Stimulated activated CD8-positive, alpha-beta memory T cell treated with anti-CD3 and anti-CD28 coated beads, Interleukin-15, amount 100 ng/mL, for 48 hours (primary cell): Measurements from ENCODE around the gene DIO1.

Experiments
- DNase-seq, 2 donors: peaks; one replicate each; pipeline ENCODE4 v3.0.0-alpha.2; 2020; ENCODE audit warnings: low read depth in 2 of 2

Gene DIO1

DNA sequence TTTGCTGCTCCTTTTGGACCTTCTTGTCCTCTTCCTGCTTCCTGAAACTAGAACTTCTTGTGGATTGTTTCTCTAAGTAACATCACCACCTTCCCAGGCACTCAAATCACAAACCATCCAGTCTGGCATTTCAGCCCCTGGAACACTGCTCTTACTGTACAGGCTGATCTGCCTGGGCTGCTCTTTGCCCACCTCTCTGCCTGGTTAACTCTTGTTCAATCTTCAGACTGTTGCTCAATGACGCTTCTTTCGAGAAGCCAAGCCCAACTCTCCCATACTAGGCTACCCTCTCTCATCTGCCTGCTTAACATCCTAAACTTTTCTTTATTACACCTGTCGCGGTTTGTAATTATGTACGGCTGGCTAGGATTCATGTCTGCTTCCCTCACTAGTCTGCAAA, 657 bp downstream of the DIO1 start:
- no peak for DNase-seq

- no peak for DNase-seq
Observed at GRCh38 chr1:53895421-53895820, 1.4 kb downstream of the DIO1 start.

- DNase-seq = no peak
Observed at GRCh38 chr1:53896635-53897229, 2.7 kb downstream of the DIO1 start.

- no peak for DNase-seq
Observed at GRCh38 chr1:53899206-53899628, 5.2 kb downstream of the DIO1 start.

GRCh38 chr1:53899708-53900107, 5.7 kb downstream of the DIO1 start:
- DNase-seq = no peak

- DNase-seq = no peak
Observed at GRCh38 chr1:53902235-53903138, 8.5 kb downstream of the DIO1 start.

- DNase-seq = no peak
Observed at GRCh38 chr1:53905509-53905908, 11.5 kb downstream of the DIO1 start.

DNA sequence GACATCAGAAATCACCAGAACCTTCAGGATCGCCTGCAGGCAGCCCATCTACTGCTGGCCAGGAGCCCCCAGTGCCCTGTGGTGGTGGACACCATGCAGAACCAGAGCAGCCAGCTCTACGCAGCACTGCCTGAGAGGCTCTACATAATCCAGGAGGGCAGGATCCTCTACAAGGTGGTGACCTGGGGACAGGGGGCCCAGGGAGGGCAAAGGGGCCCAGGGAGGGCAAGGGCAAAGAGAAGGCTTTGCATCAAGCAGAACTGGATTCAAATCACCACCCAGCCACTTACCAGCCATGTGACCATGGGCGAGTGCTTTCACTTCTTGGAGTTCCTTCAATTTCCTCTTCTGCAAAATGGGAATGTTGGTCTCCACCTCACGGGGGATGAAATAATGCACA, 12.1 kb downstream of the DIO1 start:
- no peak for DNase-seq

- no peak for DNase-seq
Observed at GRCh38 chr1:53909946-53910345, 16.0 kb downstream of the DIO1 start.

DNA sequence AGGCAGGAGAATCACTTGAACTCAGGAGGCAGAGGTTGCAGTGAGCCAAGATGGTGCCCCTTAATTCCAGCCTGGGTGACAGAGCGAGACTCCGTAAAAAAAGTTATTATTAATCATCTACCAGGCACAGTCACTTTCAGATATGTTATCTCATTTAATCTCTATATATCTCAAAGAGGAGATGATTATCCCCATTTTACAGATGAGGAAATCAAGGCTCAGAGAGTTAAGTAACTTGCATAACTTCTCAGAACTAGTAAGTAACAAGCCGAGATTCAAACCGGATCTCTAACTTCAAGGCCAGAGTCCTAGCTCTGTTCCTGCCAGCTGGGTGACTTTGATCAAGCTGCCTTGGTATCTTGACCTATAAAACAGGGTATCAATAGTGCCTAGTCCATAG, 17.5 kb downstream of the DIO1 start:
- DNase-seq = no peak

DNA sequence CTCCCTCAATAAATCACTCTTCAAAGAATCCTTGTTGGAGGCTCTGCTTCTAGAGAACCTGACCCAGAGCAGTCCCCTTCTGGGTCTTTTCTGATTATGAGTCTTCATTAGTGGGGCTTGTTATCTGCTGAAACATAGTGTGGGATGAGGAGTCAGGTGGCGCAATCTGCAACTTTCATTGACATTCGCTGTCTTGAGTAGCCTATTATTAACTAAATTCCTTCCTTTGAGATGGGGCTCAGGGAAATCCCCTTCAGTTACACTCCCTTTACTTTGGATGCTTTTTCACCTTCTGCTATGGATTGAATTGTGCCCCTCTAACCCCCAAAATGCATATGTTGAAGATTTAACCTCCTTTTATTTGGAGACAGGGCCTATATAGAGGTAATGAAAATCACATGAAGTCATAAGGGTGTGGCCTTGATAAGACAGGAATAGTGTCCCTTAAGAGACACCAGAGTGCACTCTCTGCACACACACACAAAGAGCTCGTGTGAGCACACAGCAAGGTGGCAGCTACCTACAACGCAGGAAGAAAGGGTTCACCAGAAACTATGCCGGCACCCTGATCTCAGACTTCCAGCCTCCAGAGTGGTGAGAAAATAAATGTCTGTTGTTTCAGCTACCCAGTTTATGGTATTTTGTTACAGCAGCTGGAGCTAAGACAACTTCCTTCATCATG, 19.5 kb downstream of the DIO1 start:
- no peak for DNase-seq

DNA sequence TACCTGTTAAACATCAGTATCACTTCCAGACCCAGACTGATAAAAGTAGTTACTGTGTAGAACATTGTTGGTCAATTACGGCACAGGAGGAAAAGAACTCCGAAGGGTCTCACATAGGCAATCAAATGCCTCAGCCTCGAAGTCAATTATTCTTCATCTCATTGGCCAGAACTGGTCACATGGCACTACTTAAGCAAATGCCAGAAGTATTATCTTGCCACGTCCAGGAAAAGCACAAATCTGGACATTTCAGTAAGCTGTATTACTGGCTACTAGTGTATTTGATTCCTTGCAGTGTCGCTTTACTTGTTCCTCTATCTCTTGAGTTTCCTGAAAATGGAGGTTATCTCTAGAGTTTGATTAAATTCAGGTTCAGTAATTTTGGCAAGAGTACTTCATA, 24.4 kb downstream of the DIO1 start:
- no peak for DNase-seq

DNA sequence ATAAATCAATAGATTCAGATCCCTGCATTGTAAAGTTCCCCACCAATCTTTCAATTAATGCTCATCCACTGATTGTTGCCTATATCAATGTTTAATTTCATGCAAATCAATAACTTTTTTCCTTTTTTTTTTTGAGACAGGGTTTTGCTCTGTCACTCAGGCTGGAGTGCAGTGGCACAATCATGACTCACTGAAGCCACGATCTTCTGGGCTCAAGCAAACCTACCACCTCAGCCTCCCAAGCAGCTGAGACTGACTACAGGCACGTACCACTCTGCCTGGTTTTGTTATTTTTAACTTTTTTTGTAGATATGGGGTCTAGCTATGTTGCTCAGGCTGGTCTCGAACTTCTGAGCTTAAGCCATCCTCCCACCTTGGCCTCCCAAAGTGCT, 25.7 kb downstream of the DIO1 start:
- peak; percentile 1 to 17 for DNase-seq

- no peak for DNase-seq
Observed at GRCh38 chr1:53927376-53927881, 33.4 kb downstream of the DIO1 start.

DNA sequence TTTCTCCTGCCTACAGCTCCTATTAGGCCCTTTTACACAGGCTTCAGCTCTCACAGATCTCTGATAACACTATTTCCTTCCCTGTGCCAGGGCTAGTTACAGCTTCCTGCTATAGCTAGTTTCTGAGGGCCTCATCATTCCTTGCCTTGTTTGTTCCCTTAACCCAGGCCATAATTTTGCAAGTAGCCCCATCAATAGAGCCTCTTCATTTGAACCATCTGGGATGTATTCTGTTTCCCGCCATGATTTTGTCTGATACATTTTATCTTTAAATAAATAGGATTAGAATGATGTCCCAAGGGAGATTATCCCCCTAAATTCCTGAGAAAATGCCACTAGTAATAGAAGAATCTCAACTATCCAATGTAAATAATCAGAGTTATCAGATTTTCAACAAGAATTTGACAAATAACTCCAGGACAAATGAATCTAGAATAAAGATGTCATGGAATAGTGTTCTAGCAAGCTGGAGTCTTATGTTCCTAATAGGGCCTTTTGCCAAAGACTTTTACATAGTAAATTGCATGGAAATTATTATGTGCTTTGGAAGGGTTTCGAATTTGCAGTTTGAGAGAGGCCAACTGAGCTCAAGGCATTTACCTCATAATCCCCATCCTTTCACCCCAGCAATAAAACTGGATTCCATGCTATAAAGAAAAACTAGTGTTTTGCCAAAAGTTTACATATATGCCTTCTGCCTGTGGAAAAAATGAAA, 35.4 kb downstream of the DIO1 start:
- no peak for DNase-seq

DNA sequence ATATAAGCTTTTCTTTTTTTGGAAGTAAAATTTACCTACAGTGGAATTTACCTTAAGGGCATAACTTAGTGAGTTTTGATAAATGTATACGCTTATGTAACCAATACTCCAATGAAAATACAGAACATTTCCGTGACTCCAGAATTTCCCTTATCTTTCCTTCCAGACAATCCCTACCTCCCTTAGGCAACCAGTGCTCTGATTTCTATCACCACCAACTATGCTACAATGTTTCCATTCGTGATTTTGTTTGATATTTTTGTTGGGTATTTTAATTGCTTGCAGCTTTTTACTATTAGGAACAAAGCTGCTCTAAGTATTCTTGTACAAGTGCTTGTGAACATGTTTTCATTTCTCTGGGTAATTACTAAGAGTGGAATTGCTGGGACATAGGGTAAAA, 36.9 kb downstream of the DIO1 start:
- no peak for DNase-seq

GRCh38 chr1:53931523-53931922, 37.5 kb downstream of the DIO1 start:
- no peak for DNase-seq

DNA sequence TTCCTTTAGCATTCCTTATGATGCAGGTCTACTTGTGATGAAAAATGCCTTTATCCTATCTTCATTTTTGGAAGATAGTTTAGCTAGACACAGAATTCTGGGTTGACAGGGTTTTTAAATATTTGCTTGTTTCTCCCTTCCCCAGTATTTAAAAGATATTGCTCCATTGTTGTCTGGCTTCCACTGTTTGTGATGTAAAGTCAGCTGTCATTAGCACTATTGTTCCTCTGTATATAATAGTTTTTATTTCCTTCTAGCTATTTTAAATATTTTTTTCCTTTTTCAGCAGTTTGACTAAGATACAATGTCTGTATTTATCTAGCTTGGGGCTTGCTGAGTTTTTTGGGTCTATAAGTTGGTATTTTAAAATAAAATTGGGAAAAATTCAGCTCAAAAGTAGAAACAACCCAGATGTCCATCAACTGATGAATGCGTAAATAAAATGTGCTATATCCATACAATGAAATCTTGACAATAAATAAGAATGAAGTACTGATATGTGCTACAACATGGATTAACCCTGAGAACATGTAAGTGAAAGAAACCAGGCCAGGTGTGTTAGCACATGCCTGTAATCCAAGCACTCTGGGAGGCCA, 40.3 kb downstream of the DIO1 start:
- no peak for DNase-seq

DNA sequence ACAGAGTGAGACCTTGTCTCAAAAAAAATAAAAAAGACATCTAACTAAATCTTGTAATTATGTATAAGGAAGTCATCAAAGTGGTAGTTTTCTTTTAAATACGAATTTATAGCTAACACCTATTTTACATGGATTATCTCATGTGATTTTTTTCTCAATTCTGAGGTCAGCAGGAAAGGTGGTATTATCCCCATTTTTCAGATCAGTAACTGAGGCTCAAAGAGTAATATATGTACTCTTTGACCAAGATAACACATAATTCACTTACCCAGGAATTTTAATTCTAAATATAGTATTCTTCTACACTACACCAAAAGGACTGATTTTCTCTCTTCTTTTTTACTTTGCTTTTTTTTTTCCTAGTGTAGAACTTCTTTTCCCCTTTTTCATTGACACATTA, 42.4 kb downstream of the DIO1 start:
- no peak for DNase-seq

GRCh38 chr1:53938136-53938830, 44.3 kb downstream of the DIO1 start:
- DNase-seq = no peak
